IMR-90 (cell line): ENCODE measurements around the gene ADARB2. TPM values are rescaled to one million over a fixed set of nuclear protein-coding genes. Genes with fewer than 3 reads are reported as not detected.

Source experiments
- ATAC-seq: fragments of 200-7000 bp; cut with Tn5 transposase; 2 replicates; pipeline ENCODE4 v1.9.1; 2020; ENCODE audit warnings: low read depth, mild to moderate bottlenecking, moderate library complexity
- BruUV-seq: library from RNA; stranded (reverse); fragments of 400-500 nt; replicated peaks from 2 replicates; lab custom pipeline; 2021; lab: Mats Ljungman, UMichigan
- CTCF ChIA-PET: fragments of 300-600 bp; formaldehyde crosslinking; extraction: SDS; loops from one replicate; lab custom pipeline; 2021; ENCODE audit warnings: antibody characterized with exemption; lab: Yijun Ruan, JAX
- POLR2A ChIA-PET: fragments of 300-600 bp; sonication (Branson Sonifier 250); formaldehyde crosslinking; loops from one replicate; lab custom pipeline; 2022; ENCODE audit warnings: antibody characterized with exemption; ENCODE audit not compliant: unreplicated experiment; lab: Charles Lee
- DNase-seq: peaks from one replicate; pipeline ENCODE4 v3.0.0; 2013
- H2AFZ ChIP-seq: replicated peaks from 2 replicates; pipeline ENCODE3; 2013; ENCODE audit warnings: low read length, mild to moderate bottlenecking; ENCODE audit not compliant: poor library complexity
- H2AK5ac ChIP-seq: 2 replicates; pipeline ENCODE4 v1.6.1; 2013; ENCODE audit warnings: low read depth, low read length, inconsistent platforms
- H2AK9ac ChIP-seq: replicated peaks from 2 replicates; pipeline ENCODE3; 2013; ENCODE audit warnings: mild to moderate bottlenecking, low read depth, low read length, moderate library complexity; ENCODE audit not compliant: poor library complexity
- H2BK120ac ChIP-seq: 2 replicates; pipeline ENCODE4 v1.6.1; 2013; ENCODE audit warnings: low read depth, low read length, inconsistent platforms
- H2BK15ac ChIP-seq: 3 replicates; pipeline ENCODE4 v1.6.1; 2013; ENCODE audit warnings: low read depth, low read length, inconsistent platforms
- H2BK20ac ChIP-seq: 2 replicates; pipeline ENCODE4 v1.6.1; 2013; ENCODE audit warnings: low read depth, mild to moderate bottlenecking, inconsistent platforms, low read length, moderate library complexity
- H2BK5ac ChIP-seq: 2 replicates; pipeline ENCODE4 v1.6.1; 2013; ENCODE audit warnings: mild to moderate bottlenecking, low read depth, low read length, inconsistent platforms; ENCODE audit not compliant: poor library complexity, severe bottlenecking
- H3K14ac ChIP-seq: replicated peaks from 2 replicates; pipeline ENCODE4 v1.6.1; 2013; ENCODE audit warnings: low read depth, low read length, inconsistent platforms
- H3K18ac ChIP-seq: 2 replicates; pipeline ENCODE4 v1.6.1; 2013; ENCODE audit warnings: low read depth, low read length, control low read depth
- H3K23ac ChIP-seq: 2 replicates; pipeline ENCODE4 v1.6.1; 2013; ENCODE audit warnings: low read depth, low read length, inconsistent platforms
- H3K27ac ChIP-seq: 2 replicates; pipeline ENCODE4 v1.5.1; 2013; ENCODE audit warnings: mild to moderate bottlenecking, control low read depth, low read length; ENCODE audit not compliant: insufficient read depth
- H3K27me3 ChIP-seq: 2 replicates; pipeline ENCODE4 v1.6.1; 2013; ENCODE audit warnings: low read length; ENCODE audit not compliant: control insufficient read depth, insufficient read depth
- H3K36me3 ChIP-seq: 2 replicates; pipeline ENCODE4 v1.6.1; 2013; ENCODE audit warnings: low read length, mixed read lengths; ENCODE audit not compliant: control insufficient read depth, insufficient read depth
- H3K4ac ChIP-seq: 2 replicates; pipeline ENCODE4 v1.6.1; 2013; ENCODE audit warnings: low read depth, low read length, inconsistent platforms
- H3K4me1 ChIP-seq: 2 replicates; pipeline ENCODE4 v1.6.1; 2013; ENCODE audit warnings: low read length, mixed read lengths; ENCODE audit not compliant: control insufficient read depth, insufficient read depth
- H3K4me2 ChIP-seq: 2 replicates; pipeline ENCODE4 v1.6.1; 2013; ENCODE audit warnings: low read depth, mild to moderate bottlenecking, control low read depth, low read length, moderate library complexity
- H3K4me3 ChIP-seq: 2 replicates; pipeline ENCODE4 v1.5.1; 2013; ENCODE audit warnings: low read depth, mild to moderate bottlenecking, control low read depth, low read length, moderate library complexity; ENCODE audit not compliant: insufficient read depth
- H3K56ac ChIP-seq: 2 replicates; pipeline ENCODE4 v1.6.1; 2013; ENCODE audit warnings: low read length, inconsistent platforms; ENCODE audit not compliant: insufficient read depth; ENCODE audit errors: extremely low read depth
- H3K79me1 ChIP-seq, 2 experiments: 2 replicates each; pipeline ENCODE4 v1.6.1; 2013; ENCODE audit warnings: low read length in 2 of 2, inconsistent platforms in 1 of 2, low read depth in 1 of 2
- H3K9ac ChIP-seq: 2 replicates; pipeline ENCODE4 v1.6.1; 2013; ENCODE audit warnings: low read depth, low read length, control low read depth
- H3K9me1 ChIP-seq: 2 replicates; pipeline ENCODE4 v1.6.1; 2013; ENCODE audit warnings: low read length, inconsistent platforms; ENCODE audit not compliant: insufficient read depth
- H3K9me3 ChIP-seq: 2 replicates; pipeline ENCODE4 v1.6.1; 2013; ENCODE audit warnings: low read length; ENCODE audit not compliant: control insufficient read depth, insufficient read depth
- H4K20me1 ChIP-seq: 2 replicates; pipeline ENCODE4 v1.6.1; 2013; ENCODE audit warnings: low read length, inconsistent platforms; ENCODE audit not compliant: insufficient read depth
- H4K5ac ChIP-seq: 2 replicates; pipeline ENCODE4 v1.6.1; 2013; ENCODE audit warnings: mild to moderate bottlenecking, low read depth, low read length, control low read depth
- H4K8ac ChIP-seq, 2 experiments: 2 replicates each; pipeline ENCODE4 v1.6.1; 2013; ENCODE audit warnings: low read depth in 2 of 2, low read length in 2 of 2, control low read depth in 1 of 2, inconsistent platforms in 1 of 2
- H4K91ac ChIP-seq: 2 replicates; pipeline ENCODE4 v1.6.1; 2013; ENCODE audit warnings: low read depth, low read length, inconsistent platforms; ENCODE audit not compliant: insufficient read depth
- BHLHE40 ChIP-seq: fragments of 150-350 bp; IDR thresholded peaks from 2 replicates; pipeline ENCODE4 v1.6.1; 2016; ENCODE audit warnings: mild to moderate bottlenecking, low read depth, low read length
- CEBPB ChIP-seq: IDR thresholded peaks from 2 replicates; pipeline ENCODE4 v1.6.1; 2012; ENCODE audit warnings: low read depth, low read length, improper control_type of control experiment
- CHD1 ChIP-seq: IDR thresholded peaks from 2 replicates; pipeline ENCODE4 v1.6.1; 2012; ENCODE audit warnings: low read depth, low read length, improper control_type of control experiment
- CTCF ChIP-seq: conservative IDR thresholded peaks from 2 replicates; pipeline ENCODE4 v1.5.1; 2012; ENCODE audit warnings: mild to moderate bottlenecking, low read depth, low read length, improper control_type of control experiment
- ELK1 ChIP-seq: fragments of 150-350 bp; IDR thresholded peaks from 2 replicates; pipeline ENCODE4 v1.6.1; 2016; ENCODE audit warnings: low read depth, mild to moderate bottlenecking, low read length, moderate library complexity, borderline replicate concordance
- FOS ChIP-seq: fragments of 150-350 bp; IDR thresholded peaks from 2 replicates; pipeline ENCODE4 v1.6.1; 2016; ENCODE audit warnings: low read depth, low read length
- MAFK ChIP-seq: IDR thresholded peaks from 2 replicates; pipeline ENCODE4 v1.6.1; 2012; ENCODE audit warnings: low read depth, low read length, improper control_type of control experiment
- MAZ ChIP-seq: IDR thresholded peaks from 2 replicates; pipeline ENCODE4 v1.6.1; 2012; ENCODE audit warnings: low read depth, mild to moderate bottlenecking, low read length, improper control_type of control experiment, moderate library complexity, borderline replicate concordance
- MXI1 ChIP-seq: IDR thresholded peaks from 2 replicates; pipeline ENCODE4 v1.6.1; 2012; ENCODE audit warnings: low read depth, mild to moderate bottlenecking, low read length, moderate library complexity, borderline replicate concordance
- NFE2L2 ChIP-seq: fragments of 150-350 bp; IDR thresholded peaks from 2 replicates; pipeline ENCODE4 v1.6.1; 2016; ENCODE audit warnings: low read depth, mild to moderate bottlenecking, low read length
- POLR2A ChIP-seq: IDR thresholded peaks from 2 replicates; pipeline ENCODE4 v1.6.1; 2012; ENCODE audit warnings: mild to moderate bottlenecking, low read depth, low read length
- RCOR1 ChIP-seq: IDR thresholded peaks from 2 replicates; pipeline ENCODE4 v1.6.1; 2012; ENCODE audit warnings: mild to moderate bottlenecking, low read length, improper control_type of control experiment; ENCODE audit not compliant: insufficient replicate concordance
- RFX5 ChIP-seq: IDR thresholded peaks from 2 replicates; pipeline ENCODE4 v1.8.0; 2012; ENCODE audit warnings: low read depth, mild to moderate bottlenecking, low read length, moderate library complexity
- SMC3 ChIP-seq: fragments of 150-350 bp; IDR thresholded peaks from 2 replicates; pipeline ENCODE4 v1.6.1; 2016; ENCODE audit warnings: low read depth, mild to moderate bottlenecking, antibody characterized with exemption, low read length, moderate library complexity
- USF2 ChIP-seq: fragments of 150-350 bp; IDR thresholded peaks from 2 replicates; pipeline ENCODE4 v1.6.1; 2017; ENCODE audit warnings: mild to moderate bottlenecking, antibody characterized with exemption, low read length, low read depth
- WGBS, 2 experiments: methylation state at CpG; one replicate each; pipeline versions ENCODE4 v1.1.5 to v1.1.7; 2013; ENCODE audit warnings: missing lambda C conversion rate in 2 of 2; ENCODE audit not compliant: insufficient read length in 1 of 2; ENCODE audit errors: extremely low coverage in 2 of 2; 5-methylcytosine and 5-hydroxymethylcytosine counted together
- dilution Hi-C: fragments of 300-500 bp; cut with HindIII; formaldehyde crosslinking; loops from one replicate; pipeline ENCODE4 v1.14.3; 2018; ENCODE audit warnings: low sequenced_read_pairs; ENCODE audit not compliant: unreplicated experiment
- in situ Hi-C: fragments of 300-500 bp; cut with MboI; formaldehyde crosslinking; loops from 3 replicates; pipeline ENCODE4 v1.14.3; 2019; ENCODE audit warnings: low sequenced_read_pairs, inconsistent platforms, mixed read lengths
- intact Hi-C: fragments of 100-400 bp; cut with micrococcal nuclease; formaldehyde crosslinking; loops from 2 replicates; pipeline ENCODE4 v1.10.0; 2022
- polyA plus RNA-seq, 3 experiments: library from polyadenylated mRNA; depleted of rRNA; stranded (reverse); fragments of >200 nt; gene quantifications; 2 replicates each; pipeline ENCODE4 v1.2.3, GENCODE V29; 2012; ENCODE audit warnings: low replicate concordance in 1 of 3
- total RNA-seq: library from RNA; depleted of rRNA; stranded (reverse); fragments of >200 nt; gene quantifications from 2 replicates; pipeline ENCODE4 v1.2.3, GENCODE V29; 2012

Gene ADARB2
- total and polyA plus RNA-seq, 2 of the 4 experiments (the other 2 are of a cell fraction): not detected

GRCh38 chr10:1513221-1513620 is 224.1 kb downstream of the ADARB2 start:
- Histone ChIP-seq H2BK20ac (no peak overlapping the region), H2BK5ac (no peak overlapping the region), H3K14ac (no peak overlapping the region), H3K23ac (no peak overlapping the region), H3K4ac (no peak overlapping the region), H2AFZ (no peak overlapping the region), H3K18ac (no peak overlapping the region), H3K9me1 (no peaks in the 10 kb centered on the region), H2BK120ac (no peak overlapping the region), H3K4me1 (no peaks in the 10 kb centered on the region), H3K4me2 (no peak overlapping the region), H2AK5ac (no peak overlapping the region), H2AK9ac (no peak overlapping the region), H4K91ac (no peak overlapping the region), H4K8ac (no peak overlapping the region), H2BK15ac (no peak overlapping the region), H3K9ac (no peak overlapping the region), H4K20me1 (no peaks in the 10 kb centered on the region), H3K9me3 (peaks cover 57% of the 10 kb centered on the region), H3K27ac (no peak overlapping the region), H3K27me3 (no peaks in the 10 kb centered on the region), H3K36me3 (no peaks in the 10 kb centered on the region), H4K5ac (no peak overlapping the region), H3K4me3 (no peak overlapping the region), H3K79me1 (no peaks in the 10 kb centered on the region), H3K56ac (no peak overlapping the region)
- no peak for ATAC-seq
- in situ Hi-C loops (no loop called here), dilution Hi-C loops (no loop called here), intact Hi-C loops (no loop called here)
- ChIA-PET POLR2A (no interaction called here), CTCF (no interaction called here)
- DNase-seq: no peak
- TF ChIP-seq CHD1 (no peak), CTCF (no peak), BHLHE40 (no peak), RFX5 (no peak), POLR2A (no peak), MAZ (no peak), USF2 (no peak), RCOR1 (no peak), CEBPB (no peak), MAFK (no peak), FOS (no peak), SMC3 (no peak), ELK1 (no peak), MXI1 (no peak), NFE2L2 (no peak)
- no TSS peak for BruUV-seq
- WGBS, 2 experiments: 77% methylated on average over 7 of the region's 14 CpGs; no CpG with 5 or more reads in 1 of the 2 experiments
